Lower leg skin (tissue), 3 donors: ENCODE data around the gene SORCS2.

Experiments
- POLR2A ChIP-seq, 2 donors: fragments of 450-650 bp; IDR thresholded peaks; one replicate each; pipeline ENCODE4 v1.6.1; 2016 to 2017; ENCODE audit warnings: antibody characterized with exemption in 2 of 2, mild to moderate bottlenecking in 1 of 2, moderate library complexity in 1 of 2
- TF ChIP-seq, protein P1 (sequence below), 3 donors: fragments of 450-650 bp; IDR thresholded peaks; one replicate each; pipeline ENCODE4 v1.5.1; 2016; ENCODE audit warnings: antibody characterized with exemption in 3 of 3, mild to moderate bottlenecking in 3 of 3, moderate library complexity in 2 of 3

DNA sequence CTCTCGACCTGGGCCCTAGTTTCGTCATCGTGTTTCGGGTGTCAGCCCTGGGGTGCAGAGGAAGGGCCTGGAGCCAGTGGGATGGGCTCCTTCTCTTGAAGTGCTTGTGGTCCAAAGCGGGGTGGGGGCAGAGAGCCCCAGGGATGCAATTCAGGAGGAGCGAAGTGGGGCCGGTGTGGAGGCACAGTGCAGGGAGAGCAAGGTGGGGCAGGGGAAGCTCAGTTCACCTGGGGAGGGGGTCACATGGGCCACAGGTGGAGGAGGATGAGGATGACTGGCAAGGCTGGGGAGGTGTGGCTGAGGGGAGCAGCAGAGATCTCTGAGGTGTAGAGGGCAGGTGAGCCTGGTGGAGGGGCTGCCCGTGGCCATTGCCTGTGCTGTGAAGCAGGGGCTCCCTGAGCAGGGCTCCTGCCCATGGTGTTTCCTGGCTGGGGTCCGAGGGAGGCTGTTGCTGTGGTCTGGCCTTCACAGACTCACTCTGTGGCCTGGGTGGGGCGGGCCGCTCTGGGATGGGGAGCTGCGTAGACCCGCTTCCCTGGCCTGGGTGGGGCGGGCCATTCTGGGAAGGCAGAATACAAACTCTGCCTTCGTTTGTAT is 6.9 kb downstream of the SORCS2 start:
- TF ChIP-seq, protein P1, sequence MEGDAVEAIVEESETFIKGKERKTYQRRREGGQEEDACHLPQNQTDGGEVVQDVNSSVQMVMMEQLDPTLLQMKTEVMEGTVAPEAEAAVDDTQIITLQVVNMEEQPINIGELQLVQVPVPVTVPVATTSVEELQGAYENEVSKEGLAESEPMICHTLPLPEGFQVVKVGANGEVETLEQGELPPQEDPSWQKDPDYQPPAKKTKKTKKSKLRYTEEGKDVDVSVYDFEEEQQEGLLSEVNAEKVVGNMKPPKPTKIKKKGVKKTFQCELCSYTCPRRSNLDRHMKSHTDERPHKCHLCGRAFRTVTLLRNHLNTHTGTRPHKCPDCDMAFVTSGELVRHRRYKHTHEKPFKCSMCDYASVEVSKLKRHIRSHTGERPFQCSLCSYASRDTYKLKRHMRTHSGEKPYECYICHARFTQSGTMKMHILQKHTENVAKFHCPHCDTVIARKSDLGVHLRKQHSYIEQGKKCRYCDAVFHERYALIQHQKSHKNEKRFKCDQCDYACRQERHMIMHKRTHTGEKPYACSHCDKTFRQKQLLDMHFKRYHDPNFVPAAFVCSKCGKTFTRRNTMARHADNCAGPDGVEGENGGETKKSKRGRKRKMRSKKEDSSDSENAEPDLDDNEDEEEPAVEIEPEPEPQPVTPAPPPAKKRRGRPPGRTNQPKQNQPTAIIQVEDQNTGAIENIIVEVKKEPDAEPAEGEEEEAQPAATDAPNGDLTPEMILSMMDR (IDR thresholded peaks at IDR 0.05) = no peak
- TF ChIP-seq POLR2A (IDR thresholded peaks at IDR 0.05) = no peak
